Right ventricle myocardium superior (tissue), 1 donor: ENCODE measurements around the gene CKLF. TPM values are rescaled to one million over a fixed set of nuclear protein-coding genes. Genes with fewer than 3 reads are reported as not detected.
"Not testable (repeated sequence)": the region's sequence is repeated elsewhere in the genome, so short reads cannot be mapped to it uniquely, and the experiment has no call there.

Experiments
- ATAC-seq: fragments of 200-7000 bp; cut with Tn5 transposase; one replicate; pipeline ENCODE4 v1.9.1; 2020; ENCODE audit warnings: mild to moderate bottlenecking; ENCODE audit not compliant: poor library complexity
- DNase-seq: peaks from one replicate; pipeline ENCODE4 v3.0.0-alpha.2; 2020
- intact Hi-C: fragments of 100-400 bp; cut with DNase I; formaldehyde crosslinking; loops from one replicate; pipeline ENCODE4 v1.11.2; 2022
- long read RNA-seq: library from polyadenylated mRNA; unstranded; transcript quantifications from one replicate; pipeline ENCODE4 v2.0.0, GENCODE V29; 2021
- total RNA-seq: library from RNA; stranded (reverse); fragmentation: NEBNext Ultra II Directional; extraction: Animal tissue kit (Norgen Biotek cat#: 25700); gene quantifications from one replicate; pipeline ENCODE4 v1.2.1, GENCODE V29; 2021
- donor health status: DM: no; HTN: yes; CAD: no; lungs with severe emphysema.

The CKLF gene, protein sequence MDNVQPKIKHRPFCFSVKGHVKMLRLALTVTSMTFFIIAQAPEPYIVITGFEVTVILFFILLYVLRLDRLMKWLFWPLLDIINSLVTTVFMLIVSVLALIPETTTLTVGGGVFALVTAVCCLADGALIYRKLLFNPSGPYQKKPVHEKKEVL
- total RNA-seq = 10.4 TPM
- long read RNA-seq, partial matches to known transcripts = 0 of 3 reads
- long read RNA-seq, other reads (novel, unspliced or antisense) = 1 of 3 reads

DNA sequence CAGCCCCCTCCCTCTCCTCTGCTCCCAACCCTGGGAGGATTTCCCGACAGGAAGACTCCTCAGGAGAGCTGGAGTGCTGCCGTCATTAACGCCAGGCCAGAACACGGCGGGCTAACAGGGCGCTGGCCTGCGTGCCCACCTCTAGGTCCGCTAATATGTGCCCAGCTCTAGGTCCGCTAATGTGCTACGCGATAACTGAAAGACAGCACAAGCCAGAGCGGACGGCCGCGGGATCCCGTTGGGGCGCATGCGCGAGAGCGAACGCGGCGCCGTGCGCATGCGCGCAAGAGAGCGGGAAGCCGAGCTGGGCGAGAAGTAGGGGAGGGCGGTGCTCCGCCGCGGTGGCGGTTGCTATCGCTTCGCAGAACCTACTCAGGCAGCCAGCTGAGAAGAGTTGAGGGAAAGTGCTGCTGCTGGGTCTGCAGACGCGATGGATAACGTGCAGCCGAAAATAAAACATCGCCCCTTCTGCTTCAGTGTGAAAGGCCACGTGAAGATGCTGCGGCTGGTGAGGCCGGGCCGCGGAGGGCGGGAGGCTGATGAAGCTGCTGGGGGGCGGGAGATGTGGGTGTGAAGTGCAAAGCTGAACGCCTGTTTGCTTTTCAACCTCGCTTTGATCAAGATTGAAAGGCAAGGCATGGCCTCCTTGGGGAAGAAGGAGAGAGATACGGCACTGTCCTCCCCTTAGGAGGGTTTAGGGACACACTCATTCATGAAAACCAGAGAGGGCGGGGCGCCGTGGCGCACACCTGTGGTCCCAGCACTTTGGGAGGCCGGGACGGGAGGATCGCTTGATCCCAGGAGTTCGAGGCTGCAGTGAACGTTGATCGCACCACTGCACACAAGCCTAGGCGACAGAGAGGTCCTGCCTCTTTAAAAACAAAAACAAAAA is at the start of gene CKLF:
Gene CKLF, plus strand, starts transcription at position 291 of the 892 bp plus-strand sequence. Its CDS starts 140 bp downstream, at position 431.
- DNase-seq (peak; percentile 95), ATAC-seq (peak; percentile 91)
- intact Hi-C loops = no loop called here

DNA sequence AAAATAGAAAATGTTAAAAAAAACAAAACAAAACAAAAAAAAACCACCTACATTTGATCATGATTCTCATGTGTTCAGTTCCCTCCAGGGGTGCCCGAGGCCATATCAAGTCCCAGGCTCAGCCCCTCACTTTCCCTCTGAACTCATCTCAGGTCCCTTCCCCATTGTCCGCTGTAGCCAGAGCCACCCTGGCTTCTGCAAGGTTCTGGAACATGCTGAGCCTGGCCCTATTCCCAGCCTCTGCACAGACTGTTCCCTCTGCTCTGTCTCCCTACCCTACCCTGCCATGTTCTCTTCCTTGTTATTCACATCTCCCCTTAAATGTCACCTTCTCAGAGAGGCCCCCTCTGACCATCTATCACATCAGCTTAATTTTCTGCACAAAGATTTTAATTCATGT is 49.3 kb upstream of the CKLF start:
- intact Hi-C loops = no loop called here
- ATAC-seq (peak; percentile 94), DNase-seq (peak; percentile 81)

DNA sequence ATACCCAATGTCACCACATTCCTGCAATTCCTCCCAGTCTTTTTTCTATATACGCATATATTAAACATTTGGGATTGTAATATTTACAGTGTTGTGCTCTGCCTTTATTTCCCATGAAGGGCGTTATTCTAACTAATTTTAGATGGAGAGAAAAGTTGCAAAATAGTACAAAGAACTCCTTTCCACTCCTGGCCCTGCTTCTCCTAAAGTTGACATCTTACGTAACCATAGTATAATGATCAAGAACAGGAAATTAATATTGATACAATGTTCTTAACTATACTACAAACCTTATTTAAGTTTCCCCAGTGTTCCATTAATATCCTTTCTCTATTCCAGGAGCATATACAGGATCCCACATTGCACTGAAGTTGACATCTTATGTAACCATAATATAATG is 48.8 kb upstream of the CKLF start:
- intact Hi-C loops = no loop called here
- DNase-seq (no peak), ATAC-seq (no peak)

GRCh38 chr16:66507731-66508239 is 44.6 kb upstream of the CKLF start:
- intact Hi-C loops = no loop called here
- ATAC-seq = no peak
- no peak for DNase-seq

DNA sequence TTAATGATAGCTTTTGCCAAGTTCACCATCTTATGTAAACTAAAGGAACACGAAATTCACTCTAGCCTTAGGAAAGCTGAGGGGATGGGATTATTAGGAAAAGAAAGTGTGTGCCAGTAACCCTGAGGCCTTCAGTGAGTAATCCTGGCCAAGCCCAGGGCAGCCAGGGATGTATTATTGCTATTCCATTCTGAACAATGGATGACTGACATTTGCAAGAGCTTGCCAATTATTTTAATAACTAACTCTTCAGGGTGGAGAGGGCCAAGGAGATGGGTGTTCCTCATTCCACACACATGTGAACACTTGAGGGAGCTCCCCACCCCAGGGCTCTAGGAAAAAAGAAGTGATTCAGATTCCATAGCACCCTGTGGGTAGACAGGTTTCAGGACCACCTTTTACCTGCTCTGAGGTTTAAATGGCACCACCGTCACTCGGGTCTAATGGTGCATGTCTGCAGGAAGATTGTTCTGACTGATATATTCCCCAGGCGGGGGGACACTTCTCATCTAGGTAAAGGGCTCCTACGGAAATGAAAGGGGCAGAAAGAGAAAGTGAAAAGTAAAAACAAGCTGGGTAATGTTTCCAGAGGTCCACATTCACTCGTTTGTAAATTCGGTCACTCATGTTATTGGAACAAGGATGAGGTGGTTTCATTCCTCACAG is 44.0 kb upstream of the CKLF start:
- no peak for ATAC-seq

GRCh38 chr16:66508914-66509496 is 43.4 kb upstream of the CKLF start:
- ATAC-seq = no peak
- DNase-seq = no peak
- intact Hi-C loops = no loop called here

More for the DNA sequence above, 44.0 kb upstream of the CKLF start:
- intact Hi-C loops = no loop called here
- DNase-seq = no peak

DNA sequence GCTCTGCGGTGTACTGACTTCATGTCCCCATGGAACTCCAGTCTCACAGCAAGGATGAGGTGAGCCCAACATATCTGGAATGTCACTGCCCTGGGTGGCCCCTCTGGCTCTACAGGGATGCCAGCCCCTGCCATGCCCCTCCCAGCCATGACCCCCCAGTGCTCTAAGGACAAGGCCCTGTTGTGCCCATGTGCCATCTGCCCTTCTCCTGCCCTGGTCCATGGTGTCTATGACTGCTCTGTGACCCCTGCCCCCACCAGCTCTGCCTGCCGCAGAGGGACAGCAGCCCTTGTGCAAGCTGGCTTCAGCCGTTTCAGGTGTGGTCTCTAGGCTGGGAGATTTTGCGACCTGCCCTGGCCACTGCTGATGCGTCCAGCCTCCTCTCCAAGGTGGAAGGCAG is 42.8 kb upstream of the CKLF start:
- DNase-seq (no peak), ATAC-seq (no peak)
- intact Hi-C loops = no loop called here

DNA sequence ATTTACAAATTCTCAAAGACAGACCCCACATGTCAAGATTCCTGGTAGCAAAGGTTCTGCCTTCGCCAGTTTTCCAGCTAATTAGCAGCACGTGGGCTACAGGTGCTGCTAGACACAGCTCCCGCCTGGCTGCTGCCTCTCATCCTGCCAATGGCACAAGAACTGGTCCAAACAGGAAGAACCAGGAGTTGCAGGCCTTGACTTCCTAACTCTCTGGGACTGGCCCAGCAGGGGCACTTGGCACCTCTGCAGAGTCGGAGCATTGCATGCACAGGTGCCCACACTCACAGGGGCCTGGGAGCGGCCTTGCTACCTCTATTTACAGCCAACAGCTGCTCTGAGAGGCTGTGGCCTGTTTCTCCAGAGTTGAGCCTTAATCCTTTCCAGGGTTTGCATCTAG is 42.1 kb upstream of the CKLF start:
- intact Hi-C loops = no loop called here
- no peak for ATAC-seq

GRCh38 chr16:66510711-66511601 is 41.4 kb upstream of the CKLF start:
- DNase-seq (peak; percentile 67), ATAC-seq (peak; percentile 44)
- intact Hi-C loops = no loop called here

More for the DNA sequence above, 42.1 kb upstream of the CKLF start:
- no peak for DNase-seq

GRCh38 chr16:66511602-66512271 is 40.6 kb upstream of the CKLF start:
- intact Hi-C loops = no loop called here
- ATAC-seq = peak; percentile 18
- DNase-seq = no peak

DNA sequence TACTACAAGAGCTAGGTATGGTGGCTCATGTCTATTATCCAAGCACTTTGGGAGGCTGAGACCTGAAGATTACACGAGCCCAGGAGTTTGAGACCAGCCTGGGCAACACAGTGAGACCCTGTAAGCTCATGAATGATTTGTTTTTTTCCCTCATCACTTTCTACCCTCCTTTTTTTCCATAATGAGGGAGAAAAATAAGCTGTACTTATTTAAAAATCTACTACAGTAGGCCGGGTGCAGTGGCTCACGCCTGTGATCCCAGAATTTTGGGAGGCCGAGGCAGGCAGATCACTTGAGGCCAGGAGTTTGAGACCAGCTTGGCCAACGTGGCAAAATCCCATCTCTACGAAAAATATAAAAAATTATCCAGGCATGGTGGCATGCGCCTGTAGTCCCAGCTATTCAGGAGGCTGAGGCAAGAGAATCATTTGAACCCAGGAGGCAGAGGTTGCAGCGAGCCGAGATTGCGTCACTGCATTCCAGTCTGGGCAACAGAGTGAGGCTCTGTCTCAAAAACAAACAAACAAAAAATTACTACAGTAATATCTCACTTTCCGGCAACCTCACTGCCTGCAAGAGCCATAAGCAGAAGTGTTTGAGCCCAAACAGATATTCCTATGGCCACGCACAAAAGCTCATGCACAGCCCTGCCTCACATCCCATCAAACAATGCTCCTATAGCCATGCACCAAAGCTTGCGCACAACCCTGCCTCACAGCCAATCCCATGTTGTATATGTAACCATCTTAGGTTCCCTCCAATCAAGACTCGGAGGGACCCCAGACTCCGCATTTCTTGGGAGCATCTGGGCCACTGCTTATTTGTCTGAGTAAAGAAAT is 39.9 kb upstream of the CKLF start:
- ATAC-seq (no peak), DNase-seq (peak; percentile 64)
- intact Hi-C loops = no loop called here

DNA sequence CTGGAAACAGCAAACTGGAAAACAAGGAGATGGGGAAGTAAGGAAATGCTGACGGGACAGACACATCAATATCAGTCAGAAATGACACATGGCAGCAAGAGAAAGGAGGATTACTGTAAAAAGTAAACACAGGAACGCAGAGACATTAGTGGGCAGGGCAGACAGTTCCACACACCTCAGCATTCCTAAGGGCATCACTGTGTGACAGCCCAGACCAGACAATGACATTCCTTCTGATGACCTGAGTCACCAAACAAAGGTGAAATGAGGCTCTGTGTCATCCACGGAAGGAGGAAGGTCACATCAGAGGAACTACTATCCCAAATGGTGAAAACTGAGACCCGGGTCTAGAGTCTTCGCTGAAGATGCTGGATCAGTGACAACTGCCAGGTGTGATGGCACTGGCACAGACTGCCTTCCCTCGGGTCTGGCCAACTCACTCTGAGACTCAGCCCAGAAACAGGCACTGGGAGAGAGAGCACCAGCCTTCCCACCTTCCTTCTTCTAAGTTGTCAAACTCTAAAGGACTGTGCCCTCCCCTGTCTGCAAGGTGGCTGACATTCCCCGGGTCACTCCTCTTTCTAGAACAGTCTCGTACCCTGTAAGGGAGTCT is 39.2 kb upstream of the CKLF start:
- ATAC-seq (no peak), DNase-seq (no peak)
- intact Hi-C loops = no loop called here

GRCh38 chr16:66514391-66514790 is 38.0 kb upstream of the CKLF start:
- DNase-seq = peak; percentile 28
- intact Hi-C loops, ATAC-seq: not testable (repeated sequence)

- ATAC-seq, DNase-seq, intact Hi-C loops: not testable (repeated sequence)
Measured at GRCh38 chr16:66514980-66515595, 37.3 kb upstream of the CKLF start.

- ATAC-seq (no peak), DNase-seq (no peak)
- intact Hi-C loops = no loop called here
Measured at GRCh38 chr16:66515596-66516508, 36.5 kb upstream of the CKLF start.
